ENCODE measurements around the gene ZNF335.

DNA sequence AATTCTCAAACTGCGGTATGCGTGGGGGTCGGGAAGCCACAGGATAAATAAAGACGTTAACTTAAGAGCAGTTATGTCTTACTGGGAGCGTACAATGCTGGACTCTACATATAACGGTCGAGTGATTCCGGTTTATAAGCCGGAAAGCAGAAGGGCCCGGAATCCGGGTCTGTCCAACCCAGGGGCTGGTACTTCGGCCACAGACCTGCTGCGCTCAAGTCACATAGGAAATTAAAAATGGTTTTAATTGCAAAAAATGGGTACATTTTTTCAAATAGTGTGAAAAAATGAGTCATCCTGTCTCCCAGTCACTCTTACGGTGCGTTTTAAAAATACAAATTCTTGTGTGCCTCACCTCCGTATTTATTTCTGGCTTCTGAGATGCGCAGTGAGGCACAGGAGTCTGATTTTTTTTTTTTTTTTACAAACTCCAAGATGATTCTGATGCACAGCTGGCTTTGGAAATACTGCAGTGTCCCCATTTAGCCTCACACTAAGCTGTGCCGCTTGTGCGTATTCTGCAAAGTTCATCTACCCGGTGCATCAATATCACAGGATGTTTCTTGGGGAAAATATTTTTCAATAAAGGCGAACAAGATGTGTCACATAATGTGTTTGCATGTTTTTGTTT lies 36.5 kb downstream of the ZNF335 start:
- TF ChIP-seq, protein P1, sequence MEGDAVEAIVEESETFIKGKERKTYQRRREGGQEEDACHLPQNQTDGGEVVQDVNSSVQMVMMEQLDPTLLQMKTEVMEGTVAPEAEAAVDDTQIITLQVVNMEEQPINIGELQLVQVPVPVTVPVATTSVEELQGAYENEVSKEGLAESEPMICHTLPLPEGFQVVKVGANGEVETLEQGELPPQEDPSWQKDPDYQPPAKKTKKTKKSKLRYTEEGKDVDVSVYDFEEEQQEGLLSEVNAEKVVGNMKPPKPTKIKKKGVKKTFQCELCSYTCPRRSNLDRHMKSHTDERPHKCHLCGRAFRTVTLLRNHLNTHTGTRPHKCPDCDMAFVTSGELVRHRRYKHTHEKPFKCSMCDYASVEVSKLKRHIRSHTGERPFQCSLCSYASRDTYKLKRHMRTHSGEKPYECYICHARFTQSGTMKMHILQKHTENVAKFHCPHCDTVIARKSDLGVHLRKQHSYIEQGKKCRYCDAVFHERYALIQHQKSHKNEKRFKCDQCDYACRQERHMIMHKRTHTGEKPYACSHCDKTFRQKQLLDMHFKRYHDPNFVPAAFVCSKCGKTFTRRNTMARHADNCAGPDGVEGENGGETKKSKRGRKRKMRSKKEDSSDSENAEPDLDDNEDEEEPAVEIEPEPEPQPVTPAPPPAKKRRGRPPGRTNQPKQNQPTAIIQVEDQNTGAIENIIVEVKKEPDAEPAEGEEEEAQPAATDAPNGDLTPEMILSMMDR (IDR thresholded peaks at IDR 0.05) = no peak
- TF ChIP-seq POLR2AphosphoS5 (IDR thresholded peaks at IDR 0.05) = peak in 1 of 3 donors; percentile 9
- TF ChIP-seq POLR2A (IDR thresholded peaks at IDR 0.05) = peak; percentile 17

Measured in breast epithelium (tissue), 3 donors.